Measurements from ENCODE around the gene MALT1. TPM values are rescaled to one million over a fixed set of nuclear protein-coding genes. Genes with fewer than 3 reads are reported as not detected.

The MALT1 gene
- polyA plus RNA-seq (2013): 29.5 and 29.7 TPM in 2 replicates

DNA sequence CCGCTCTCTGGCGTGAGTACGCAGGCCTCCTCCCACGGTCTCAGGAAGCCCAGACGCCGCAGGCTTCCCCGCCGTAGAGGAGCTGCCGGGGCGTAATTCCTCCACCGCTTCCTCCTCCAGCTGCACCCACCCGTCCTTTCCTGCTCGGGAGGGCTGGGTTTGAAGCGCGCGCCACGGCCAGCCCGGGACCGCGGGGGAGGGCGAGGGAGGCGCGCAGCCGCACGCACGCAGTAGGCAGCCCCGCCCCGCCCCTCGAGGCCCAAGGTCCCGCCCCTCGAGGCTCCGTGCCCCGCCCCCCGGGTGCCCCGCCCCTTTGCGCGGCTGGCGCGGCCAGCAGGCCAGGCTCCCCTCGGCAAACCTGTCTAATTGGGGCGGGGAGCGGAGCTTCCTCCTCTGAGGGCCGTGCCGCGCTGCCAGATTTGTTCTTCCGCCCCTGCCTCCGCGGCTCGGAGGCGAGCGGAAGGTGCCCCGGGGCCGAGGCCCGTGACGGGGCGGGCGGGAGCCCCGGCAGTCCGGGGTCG is at the start of gene MALT1:
MALT1 (plus strand) TSS at position 355 of the 521 bp plus-strand sequence. CDS start 179 bp downstream, outside the sequence.
- Histone ChIP-seq H3K18ac (ENCODE audit: low read length) (peak within 1 kb of the TSS; percentile 93), H4K8ac (ENCODE audit: low read depth, low read length) (peak within 1 kb of the TSS; percentile 84), H3K27ac (ENCODE audit: low read depth, low read length) (peak within 1 kb of the TSS; percentile 94), H3K79me2 (ENCODE audit: control insufficient read depth, insufficient read depth, low read length, poor library complexity) (peaks cover 16% of the 10 kb centered on the region), H3K4me2 (ENCODE audit: low read length) (peak within 1 kb of the TSS; percentile 85), H3K36me3 (ENCODE audit: control insufficient read depth in 1 of 2, insufficient read depth in 2 of 2, low read length in 2 of 2) (peaks cover 0 to 2% of the 10 kb centered on the region in 2 experiments), H3K4me1 (ENCODE audit: control insufficient read depth in 1 of 2, insufficient read depth in 2 of 2, low read length in 2 of 2) (peaks cover 13 to 21% of the 10 kb centered on the region in 2 experiments), H4K91ac (ENCODE audit: low read depth, low read length) (peak within 1 kb of the TSS; percentile 75), H2BK12ac (ENCODE audit: low read length) (peak within 1 kb of the TSS; percentile 51), H3K4me3 (ENCODE audit: low read depth, low read length) (peak within 1 kb of the TSS; percentile 94), H3K27me3 (ENCODE audit: insufficient read depth, low read length) (no peaks in the 10 kb centered on the region), H3K9ac (ENCODE audit: low read length) (peak within 1 kb of the TSS; percentile 94), H3K14ac (ENCODE audit: low read length) (peak within 1 kb of the TSS; percentile 74), H3K4ac (ENCODE audit: low read depth, low read length) (peak within 1 kb of the TSS; percentile 75), H3K79me1 (ENCODE audit: low read length) (peaks cover 24% of the 10 kb centered on the region), H2BK120ac (ENCODE audit: insufficient read depth, low read length, poor library complexity) (peak within 1 kb of the TSS; percentile 84), H2BK5ac (ENCODE audit: low read depth, low read length, poor library complexity) (peak within 1 kb of the TSS; percentile 92), H3K23ac (ENCODE audit: low read length) (no peak within 1 kb of the TSS), H3K9me3 (ENCODE audit: insufficient read depth, low read depth, low read length) (no peaks in the 10 kb centered on the region), H4K12ac (ENCODE audit: low read depth, low read length) (peak within 1 kb of the TSS; percentile 39), H2AFZ (ENCODE audit: insufficient read depth, low read length, poor library complexity) (peak within 1 kb of the TSS; percentile 76), H2AK5ac (ENCODE audit: low read length) (no peak within 1 kb of the TSS)
- peak; percentile 85 to 94 for DNase-seq
- no CpG with 5 or more reads among the region's 60 CpGs for WGBS (ENCODE audit: extremely low coverage, insufficient coverage, insufficient read length)

GRCh38 chr18:58624011-58624410 is 47.3 kb upstream of the MALT1 start:
- H3K14ac ChIP-seq (ENCODE audit: low read length): peak overlapping the region; percentile 55

DNA sequence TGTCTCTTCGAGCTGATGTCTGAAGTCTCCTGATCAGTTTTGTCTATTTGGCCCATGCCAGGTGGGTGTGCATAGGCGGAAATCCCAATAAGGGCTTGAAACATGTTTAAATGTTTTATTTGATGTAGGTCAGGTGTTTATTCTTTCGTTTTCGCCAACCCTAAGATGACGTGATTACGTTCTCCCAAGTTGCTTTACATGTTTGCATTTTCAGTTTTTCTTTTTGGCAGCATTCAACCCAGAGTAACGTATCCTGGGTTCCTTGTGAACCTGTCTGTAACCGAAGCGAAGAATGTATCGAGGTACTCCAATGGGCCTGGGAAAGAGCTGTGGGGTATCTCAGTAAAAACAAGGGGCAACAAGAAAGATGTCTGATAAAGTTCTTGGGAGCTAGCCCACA is 45.4 kb upstream of the MALT1 start:
- Histone ChIP-seq H3K4me2 (ENCODE audit: low read length) (no peak overlapping the region), H3K79me2 (ENCODE audit: control insufficient read depth, insufficient read depth, low read length, poor library complexity) (no peaks in the 10 kb centered on the region), H3K36me3 (ENCODE audit: control insufficient read depth in 1 of 2, insufficient read depth in 2 of 2, low read length in 2 of 2) (no peaks in the 10 kb centered on the region)

More at GRCh38 chr18:58624011-58624410, 47.3 kb upstream of the MALT1 start:
- no CpG with 5 or more reads among the region's 6 CpGs for WGBS (ENCODE audit: extremely low coverage, insufficient coverage, insufficient read length)
- H3K4me2 ChIP-seq (ENCODE audit: low read length): no peak overlapping the region
- H3K27me3 ChIP-seq (ENCODE audit: insufficient read depth, low read length): no peaks in the 10 kb centered on the region
- no peak overlapping the region for H4K12ac ChIP-seq (ENCODE audit: low read depth, low read length)
- H4K91ac ChIP-seq (ENCODE audit: low read depth, low read length): no peak overlapping the region
- H2AK5ac ChIP-seq (ENCODE audit: low read length): no peak overlapping the region
- H3K18ac ChIP-seq (ENCODE audit: low read length): no peak overlapping the region
- no peak overlapping the region for H2AFZ ChIP-seq (ENCODE audit: insufficient read depth, low read length, poor library complexity)
- no peaks in the 10 kb centered on the region for H3K36me3 ChIP-seq (ENCODE audit: control insufficient read depth in 1 of 2, insufficient read depth in 2 of 2, low read length in 2 of 2)
- H3K79me2 ChIP-seq (ENCODE audit: control insufficient read depth, insufficient read depth, low read length, poor library complexity): no peaks in the 10 kb centered on the region
- no peaks in the 10 kb centered on the region for H3K9me3 ChIP-seq (ENCODE audit: insufficient read depth, low read depth, low read length)
- H2BK120ac ChIP-seq (ENCODE audit: insufficient read depth, low read length, poor library complexity): no peak overlapping the region
- H3K9ac ChIP-seq (ENCODE audit: low read length): no peak overlapping the region
- H3K27ac ChIP-seq (ENCODE audit: low read depth, low read length): no peak overlapping the region
- peak overlapping the region; percentile 66 for H2BK12ac ChIP-seq (ENCODE audit: low read length)
- no peak overlapping the region for H4K8ac ChIP-seq (ENCODE audit: low read depth, low read length)
- peaks cover 0 to 4% of the 10 kb centered on the region in 2 experiments for H3K4me1 ChIP-seq (ENCODE audit: control insufficient read depth in 1 of 2, insufficient read depth in 2 of 2, low read length in 2 of 2)
- DNase-seq: no peak
- H3K23ac ChIP-seq (ENCODE audit: low read length): no peak overlapping the region
- no peak overlapping the region for H2BK5ac ChIP-seq (ENCODE audit: low read depth, low read length, poor library complexity)
- no peak overlapping the region for H3K4ac ChIP-seq (ENCODE audit: low read depth, low read length)
- H3K4me3 ChIP-seq (ENCODE audit: low read depth, low read length): no peak overlapping the region
- peaks cover 2% of the 10 kb centered on the region for H3K79me1 ChIP-seq (ENCODE audit: low read length)

DNA sequence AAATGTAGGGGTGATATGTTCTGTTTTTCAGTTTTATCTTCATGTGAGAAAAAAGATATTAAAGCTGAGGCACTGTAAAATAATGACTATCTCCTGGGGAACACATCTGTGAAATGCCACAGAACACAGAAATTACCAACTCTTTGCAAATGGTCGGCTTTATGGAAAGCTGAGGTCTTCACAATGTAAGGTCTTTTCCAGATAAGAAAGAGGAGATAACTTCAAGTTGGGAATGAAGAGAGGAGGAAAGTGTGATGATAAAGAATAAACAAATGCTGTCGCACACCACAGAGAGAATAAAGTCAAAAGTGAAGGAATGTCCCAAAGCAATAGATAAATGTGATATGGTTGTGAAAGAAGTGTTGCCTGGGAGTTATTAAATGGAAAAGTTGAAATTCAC is 41.2 kb upstream of the MALT1 start:
- H3K4me2 ChIP-seq (ENCODE audit: low read length): no peak overlapping the region
- no peak overlapping the region for H2BK12ac ChIP-seq (ENCODE audit: low read length)
- no peak overlapping the region for H2BK120ac ChIP-seq (ENCODE audit: insufficient read depth, low read length, poor library complexity)
- H3K23ac ChIP-seq (ENCODE audit: low read length): no peak overlapping the region
- no peaks in the 10 kb centered on the region for H3K79me2 ChIP-seq (ENCODE audit: control insufficient read depth, insufficient read depth, low read length, poor library complexity)
- H3K27me3 ChIP-seq (ENCODE audit: insufficient read depth, low read length): no peaks in the 10 kb centered on the region
- no peak overlapping the region for H3K9ac ChIP-seq (ENCODE audit: low read length)
- H4K12ac ChIP-seq (ENCODE audit: low read depth, low read length): no peak overlapping the region
- peak overlapping the region; percentile 27 for H3K27ac ChIP-seq (ENCODE audit: low read depth, low read length)
- no peaks in the 10 kb centered on the region for H3K36me3 ChIP-seq (ENCODE audit: control insufficient read depth in 1 of 2, insufficient read depth in 2 of 2, low read length in 2 of 2)
- peaks cover 6% of the 10 kb centered on the region for H3K79me1 ChIP-seq (ENCODE audit: low read length)
- no peak overlapping the region for H2AFZ ChIP-seq (ENCODE audit: insufficient read depth, low read length, poor library complexity)
- WGBS (ENCODE audit: extremely low coverage, insufficient coverage, insufficient read length): no CpG with 5 or more reads among the region's 2 CpGs
- H3K4ac ChIP-seq (ENCODE audit: low read depth, low read length): no peak overlapping the region
- no peak overlapping the region for H3K18ac ChIP-seq (ENCODE audit: low read length)
- no peak overlapping the region for H4K91ac ChIP-seq (ENCODE audit: low read depth, low read length)
- H2BK5ac ChIP-seq (ENCODE audit: low read depth, low read length, poor library complexity): no peak overlapping the region
- no peaks in the 10 kb centered on the region for H3K9me3 ChIP-seq (ENCODE audit: insufficient read depth, low read depth, low read length)
- H2AK5ac ChIP-seq (ENCODE audit: low read length): no peak overlapping the region
- no peak overlapping the region for H3K4me3 ChIP-seq (ENCODE audit: low read depth, low read length)
- peaks cover 0 to 4% of the 10 kb centered on the region in 2 experiments for H3K4me1 ChIP-seq (ENCODE audit: control insufficient read depth in 1 of 2, insufficient read depth in 2 of 2, low read length in 2 of 2)
- H4K8ac ChIP-seq (ENCODE audit: low read depth, low read length): no peak overlapping the region
- DNase-seq: no peak
- no peak overlapping the region for H3K14ac ChIP-seq (ENCODE audit: low read length)

More for the DNA sequence above, 45.4 kb upstream of the MALT1 start:
- no peak for DNase-seq
- Histone ChIP-seq H2BK120ac (ENCODE audit: insufficient read depth, low read length, poor library complexity) (no peak overlapping the region), H4K8ac (ENCODE audit: low read depth, low read length) (no peak overlapping the region), H4K12ac (ENCODE audit: low read depth, low read length) (no peak overlapping the region), H3K27ac (ENCODE audit: low read depth, low read length) (no peak overlapping the region), H3K14ac (ENCODE audit: low read length) (no peak overlapping the region), H3K18ac (ENCODE audit: low read length) (no peak overlapping the region), H3K79me1 (ENCODE audit: low read length) (peaks cover 6% of the 10 kb centered on the region), H3K4me3 (ENCODE audit: low read depth, low read length) (no peak overlapping the region), H3K9me3 (ENCODE audit: insufficient read depth, low read depth, low read length) (no peaks in the 10 kb centered on the region), H3K4ac (ENCODE audit: low read depth, low read length) (no peak overlapping the region), H2AFZ (ENCODE audit: insufficient read depth, low read length, poor library complexity) (no peak overlapping the region), H4K91ac (ENCODE audit: low read depth, low read length) (peak overlapping the region; percentile 3), H2BK12ac (ENCODE audit: low read length) (peak overlapping the region; percentile 55), H2AK5ac (ENCODE audit: low read length) (no peak overlapping the region), H3K27me3 (ENCODE audit: insufficient read depth, low read length) (no peaks in the 10 kb centered on the region), H3K23ac (ENCODE audit: low read length) (no peak overlapping the region), H3K9ac (ENCODE audit: low read length) (no peak overlapping the region), H2BK5ac (ENCODE audit: low read depth, low read length, poor library complexity) (no peak overlapping the region), H3K4me1 (ENCODE audit: control insufficient read depth in 1 of 2, insufficient read depth in 2 of 2, low read length in 2 of 2) (peaks cover 0 to 4% of the 10 kb centered on the region in 2 experiments)
- no CpG with 5 or more reads among the region's 10 CpGs for WGBS (ENCODE audit: extremely low coverage, insufficient coverage, insufficient read length)
